Keratinocyte (primary cell): Measurements from ENCODE around the gene INSR. TPM values are rescaled to one million over a fixed set of nuclear protein-coding genes. Genes with fewer than 3 reads are reported as not detected.

Experiments used
- DNase-seq: peaks from one replicate; pipeline ENCODE4 v3.0.0-alpha.2; 2011; ENCODE audit warnings: low read depth, missing footprints, low spot score
- FAIRE-seq: peaks from 2 replicates; lab custom pipeline; 2011; peaks lifted over from hg19 to GRCh38; lab: Jason Lieb, UNC
- H2AFZ ChIP-seq: 2 replicates; pipeline ENCODE4 v1.6.0; 2012; ENCODE audit warnings: low read length, control low read depth, inconsistent platforms; ENCODE audit not compliant: control insufficient read depth
- H3K27ac ChIP-seq: 2 replicates; pipeline ENCODE4 v1.5.1; 2011; ENCODE audit warnings: low read length; ENCODE audit not compliant: control insufficient read depth, insufficient read depth
- H3K27me3 ChIP-seq: 3 replicates; pipeline ENCODE4 v1.6.0; 2011; ENCODE audit warnings: low read length; ENCODE audit not compliant: control insufficient read depth, insufficient read depth; ENCODE audit errors: extremely low read depth
- H3K36me3 ChIP-seq, 2 experiments: 2 replicates in 1 of 2; 3 replicates in 1 of 2; pipeline ENCODE4 v1.5.1; 2011; ENCODE audit warnings: low read length in 2 of 2, mild to moderate bottlenecking in 1 of 2; ENCODE audit not compliant: control insufficient read depth in 2 of 2, insufficient read depth in 2 of 2; ENCODE audit errors: extremely low read depth in 1 of 2
- H3K4me1 ChIP-seq: 3 replicates; pipeline ENCODE4 v1.5.1; 2011; ENCODE audit warnings: low read length; ENCODE audit not compliant: control insufficient read depth, insufficient read depth; ENCODE audit errors: extremely low read depth
- H3K4me2 ChIP-seq: 3 replicates; pipeline ENCODE4 v1.6.0; 2011; ENCODE audit warnings: low read depth, low read length; ENCODE audit not compliant: control insufficient read depth, insufficient read depth; ENCODE audit errors: extremely low read depth
- H3K4me3 ChIP-seq, 3 experiments: fragments of 200-600 bp in 1 of 3; sonication (generic) in 1 of 3; 2 replicates in 2 of 3; 3 replicates in 1 of 3; pipeline ENCODE4 v1.5.1; 2011 to 2016; ENCODE audit warnings: low read length in 3 of 3, mild to moderate bottlenecking in 3 of 3, control low read depth in 2 of 3, inconsistent platforms in 1 of 3, low read depth in 1 of 3, mixed read lengths in 1 of 3, mixed run types in 1 of 3, moderate library complexity in 1 of 3; ENCODE audit not compliant: control insufficient read depth in 2 of 3, insufficient read depth in 2 of 3; ENCODE audit errors: extremely low read depth in 1 of 3
- H3K79me2 ChIP-seq: 2 replicates; pipeline ENCODE4 v1.6.0; 2012; ENCODE audit warnings: low read length; ENCODE audit not compliant: control insufficient read depth, insufficient read depth
- H3K9ac ChIP-seq: 3 replicates; pipeline ENCODE4 v1.6.0; 2011; ENCODE audit warnings: low read length; ENCODE audit not compliant: control insufficient read depth, insufficient read depth; ENCODE audit errors: extremely low read depth
- H3K9me1 ChIP-seq: 3 replicates; pipeline ENCODE4 v1.6.0; 2011; ENCODE audit warnings: low read length; ENCODE audit not compliant: control insufficient read depth, insufficient read depth; ENCODE audit errors: extremely low read depth
- H3K9me3 ChIP-seq: 2 replicates; pipeline ENCODE4 v1.5.1; 2012; ENCODE audit warnings: low read depth, low read length; ENCODE audit not compliant: control insufficient read depth
- H4K20me1 ChIP-seq: 3 replicates; pipeline ENCODE4 v1.6.0; 2011; ENCODE audit warnings: low read length; ENCODE audit not compliant: control insufficient read depth, insufficient read depth; ENCODE audit errors: extremely low read depth
- CTCF ChIP-seq, 3 experiments: IDR thresholded peaks in 1 of 3; conservative IDR thresholded peaks in 1 of 3; optimal IDR thresholded peaks in 1 of 3; 2 replicates in 2 of 3; 3 replicates in 1 of 3; pipeline versions ENCODE3 to v1.5.1; 2011; ENCODE audit warnings: low read length in 3 of 3, mild to moderate bottlenecking in 3 of 3, moderate library complexity in 2 of 3, control low read depth in 1 of 3, inconsistent platforms in 1 of 3; ENCODE audit not compliant: insufficient read depth in 2 of 3; ENCODE audit errors: extremely low read depth in 1 of 3
- EZH2 ChIP-seq: IDR thresholded peaks from one replicate; pipeline ENCODE4 v1.6.1; 2012; ENCODE audit warnings: inconsistent platforms, mild to moderate bottlenecking, low read length, moderate library complexity
- dilution Hi-C: fragments of 300-500 bp; cut with MboI; formaldehyde crosslinking; loops from one replicate; pipeline ENCODE4 v1.7.0; 2020; ENCODE audit warnings: low sequenced_read_pairs; ENCODE audit not compliant: extremely low pct_ligation_motif_present
- polyA plus RNA-seq, 5 experiments: library from polyadenylated mRNA; depleted of rRNA in 3 of 5; stranded (reverse) in 3 of 5; stranded (forward) in 1 of 5; unstranded in 1 of 5; fragments of >200 nt; gene quantifications; 1 replicate in 1 of 5; 2 replicates in 3 of 5; 3 replicates in 1 of 5; pipeline versions ENCODE4 v1.2.1 to v1.2.3, GENCODE V29; 2011 to 2012; ENCODE audit warnings: missing spikeins in 2 of 5, low read depth in 1 of 5, low replicate concordance in 1 of 5

The INSR gene
- polyA plus RNA-seq, 1 donor (not counting 4 experiments of a cell fraction or from before 2014, with no cell fraction given), result 1.2 TPM

GRCh38 chr19:7168941-7169340, 125.3 kb downstream of the INSR start:
- Histone ChIP-seq H3K36me3 (peaks cover 0 to 2% of the 10 kb centered on the region in 2 experiments), H3K9ac (no peak overlapping the region), H3K4me1 (no peaks in the 10 kb centered on the region), H3K4me3 (no peak overlapping the region), H3K27ac (no peak overlapping the region), H3K27me3 (no peaks in the 10 kb centered on the region), H4K20me1 (no peaks in the 10 kb centered on the region), H3K79me2 (no peaks in the 10 kb centered on the region), H3K9me1 (no peaks in the 10 kb centered on the region), H3K9me3 (no peaks in the 10 kb centered on the region), H2AFZ (no peak overlapping the region), H3K4me2 (no peak overlapping the region)
- dilution Hi-C loops, result no loop called here
- DNase-seq (no peak), FAIRE-seq (no peak)
- TF ChIP-seq CTCF (optimal IDR thresholded peaks at IDR 0.05 in 1 of 3, IDR thresholded peaks at IDR 0.05 in 1 of 3, conservative IDR thresholded peaks at IDR 0.05 in 1 of 3; ENCODE audit: extremely low read depth in 1 of 3, insufficient read depth in 2 of 3, low read length in 3 of 3), result no peak
- no peak for TF ChIP-seq EZH2

GRCh38 chr19:7161292-7161691, 132.9 kb downstream of the INSR start:
- Histone ChIP-seq H3K27me3 (no peaks in the 10 kb centered on the region), H3K4me1 (no peaks in the 10 kb centered on the region), H3K4me2 (no peak overlapping the region), H3K9me3 (no peaks in the 10 kb centered on the region), H3K9me1 (no peaks in the 10 kb centered on the region), H2AFZ (no peak overlapping the region), H3K79me2 (no peaks in the 10 kb centered on the region), H4K20me1 (no peaks in the 10 kb centered on the region), H3K4me3 (no peak overlapping the region), H3K9ac (no peak overlapping the region), H3K27ac (no peak overlapping the region), H3K36me3 (no peaks in the 10 kb centered on the region)
- FAIRE-seq, result no peak
- TF ChIP-seq EZH2 (no peak), CTCF (optimal IDR thresholded peaks at IDR 0.05 in 1 of 3, IDR thresholded peaks at IDR 0.05 in 1 of 3, conservative IDR thresholded peaks at IDR 0.05 in 1 of 3; ENCODE audit: extremely low read depth in 1 of 3, insufficient read depth in 2 of 3, low read length in 3 of 3) (no peak)
- dilution Hi-C loops, result no loop called here
- no peak for DNase-seq
